Skin epidermis (tissue), 12 donors: ENCODE measurements around the gene LIX1L.

Experiments used
- H3K27ac ChIP-seq, 21 experiments: fragments of 200-600 bp; sonication (generic) in 11 of 21; one replicate each; pipeline ENCODE4 v1.5.0; 2020; ENCODE audit warnings: mild to moderate bottlenecking in 3 of 21, inconsistent platforms in 2 of 21, moderate library complexity in 2 of 21
- H3K4me3 ChIP-seq, 7 experiments: fragments of 200-600 bp; sonication (generic) in 2 of 7; one replicate each; pipeline ENCODE4 v1.5.0; 2020; ENCODE audit warnings: inconsistent platforms in 2 of 7, mild to moderate bottlenecking in 2 of 7, moderate library complexity in 1 of 7

The LIX1L gene

GRCh38 chr1:145957443-145958319 lies at the start of gene LIX1L:
LIX1L (minus strand) TSS chr1:145958017; CDS start chr1:145957927, 90 bp downstream.
- Histone ChIP-seq H3K4me3 (peak within 1 kb of the TSS; percentile 59 to 83 (median 74)), H3K27ac (peak within 1 kb of the TSS; percentile 75 to 98 (median 89))

DNA sequence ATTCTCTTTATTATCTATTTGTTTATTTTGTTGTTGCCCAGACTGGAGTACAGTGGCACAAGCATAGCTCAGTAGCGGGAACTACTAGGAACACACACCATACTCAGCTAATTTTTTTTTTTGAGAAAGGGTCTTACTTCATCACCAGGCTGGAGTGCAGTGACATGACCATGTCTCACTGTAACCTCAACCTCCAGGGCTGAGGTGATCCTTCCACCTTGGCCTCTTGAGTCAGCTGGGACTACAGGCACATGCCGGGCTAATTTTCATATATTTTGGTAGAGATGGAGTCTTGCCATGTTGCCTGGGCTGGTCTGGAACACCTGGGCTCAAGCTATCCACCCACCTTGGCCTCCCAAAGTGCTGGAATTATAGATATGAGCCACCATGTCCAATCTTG lies 43.9 kb upstream of the LIX1L start:
- H3K4me3 ChIP-seq = no peak overlapping the region
- H3K27ac ChIP-seq = peak overlapping the region in 9 of 21 experiments; percentile 16 to 70 (median 48)

GRCh38 chr1:145999321-146000024 lies 41.7 kb upstream of the LIX1L start:
- peak overlapping the region in 20 of 21 experiments; percentile 34 to 100 (median 91) for H3K27ac ChIP-seq
- H3K4me3 ChIP-seq = no peak overlapping the region

DNA sequence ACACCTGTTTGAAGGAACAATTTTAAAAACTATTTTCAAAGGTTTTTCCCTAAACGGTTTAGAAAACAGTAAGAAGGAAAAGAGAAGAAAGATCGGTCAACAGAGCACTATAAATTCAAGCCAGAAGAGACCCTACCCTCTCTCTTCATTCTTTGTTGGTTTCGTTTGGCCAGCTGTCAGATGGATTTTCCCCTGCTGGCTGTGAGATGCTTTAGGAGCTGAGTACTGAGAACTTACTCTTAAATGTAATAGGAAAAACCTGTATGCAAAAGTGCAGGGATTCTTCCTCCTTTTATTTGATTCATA lies 39.9 kb upstream of the LIX1L start:
- H3K4me3 ChIP-seq = peak overlapping the region in 6 of 7 experiments; percentile 61 to 80 (median 64)
- H3K27ac ChIP-seq = peak overlapping the region; percentile 48 to 100 (median 95)

- peak overlapping the region; percentile 48 to 100 (median 95) for H3K27ac ChIP-seq
- H3K4me3 ChIP-seq = peak overlapping the region; percentile 61 to 80 (median 65)
Observed at GRCh38 chr1:145997016-145997717, 39.4 kb upstream of the LIX1L start.

GRCh38 chr1:145996433-145997015 lies 38.7 kb upstream of the LIX1L start, which contains the start of gene TXNIP:
TXNIP (minus strand) TSS chr1:145996579; CDS start chr1:145996266, 313 bp downstream.
- Histone ChIP-seq H3K4me3 (peak within 1 kb of the TSS; percentile 61 to 80 (median 65)), H3K27ac (peak within 1 kb of the TSS; percentile 48 to 100 (median 95))

DNA sequence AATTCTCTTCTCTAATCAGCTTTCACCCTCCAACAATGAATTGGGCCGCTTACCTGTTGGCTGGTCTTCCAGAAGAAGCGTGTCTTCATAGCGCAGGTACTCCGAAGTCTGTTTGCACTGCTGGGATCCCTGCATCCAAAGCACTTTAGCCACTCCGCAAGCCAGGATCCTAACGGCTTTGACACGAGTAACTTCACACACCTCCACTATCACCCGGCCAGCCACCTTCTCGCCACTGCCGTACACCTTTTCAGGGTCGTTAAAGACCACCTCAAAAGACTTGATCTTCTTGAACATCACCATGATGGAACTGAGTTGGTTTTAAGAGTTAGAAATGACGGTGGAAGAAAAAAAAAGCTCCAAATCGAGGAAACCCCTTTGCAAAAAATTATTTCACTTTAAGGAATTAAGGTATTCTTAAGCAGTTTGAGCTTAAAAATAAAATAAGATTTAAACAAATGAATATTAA lies 38.2 kb upstream of the LIX1L start:
- Histone ChIP-seq H3K27ac (peak overlapping the region; percentile 47 to 100 (median 95)), H3K4me3 (peak overlapping the region; percentile 61 to 80 (median 65))

GRCh38 chr1:145995148-145995881 lies 37.5 kb upstream of the LIX1L start:
- H3K4me3 ChIP-seq = peak overlapping the region; percentile 61 to 80 (median 65)
- peak overlapping the region; percentile 47 to 100 (median 95) for H3K27ac ChIP-seq

- H3K27ac ChIP-seq = peak overlapping the region; percentile 6 to 100 (median 95)
- H3K4me3 ChIP-seq = peak overlapping the region; percentile 61 to 80 (median 65)
Observed at GRCh38 chr1:145994391-145995120, 36.7 kb upstream of the LIX1L start.

GRCh38 chr1:145993618-145994390 lies 36.0 kb upstream of the LIX1L start:
- H3K4me3 ChIP-seq = peak overlapping the region; percentile 61 to 80 (median 65)
- peak overlapping the region in 18 of 21 experiments; percentile 19 to 100 (median 94) for H3K27ac ChIP-seq

DNA sequence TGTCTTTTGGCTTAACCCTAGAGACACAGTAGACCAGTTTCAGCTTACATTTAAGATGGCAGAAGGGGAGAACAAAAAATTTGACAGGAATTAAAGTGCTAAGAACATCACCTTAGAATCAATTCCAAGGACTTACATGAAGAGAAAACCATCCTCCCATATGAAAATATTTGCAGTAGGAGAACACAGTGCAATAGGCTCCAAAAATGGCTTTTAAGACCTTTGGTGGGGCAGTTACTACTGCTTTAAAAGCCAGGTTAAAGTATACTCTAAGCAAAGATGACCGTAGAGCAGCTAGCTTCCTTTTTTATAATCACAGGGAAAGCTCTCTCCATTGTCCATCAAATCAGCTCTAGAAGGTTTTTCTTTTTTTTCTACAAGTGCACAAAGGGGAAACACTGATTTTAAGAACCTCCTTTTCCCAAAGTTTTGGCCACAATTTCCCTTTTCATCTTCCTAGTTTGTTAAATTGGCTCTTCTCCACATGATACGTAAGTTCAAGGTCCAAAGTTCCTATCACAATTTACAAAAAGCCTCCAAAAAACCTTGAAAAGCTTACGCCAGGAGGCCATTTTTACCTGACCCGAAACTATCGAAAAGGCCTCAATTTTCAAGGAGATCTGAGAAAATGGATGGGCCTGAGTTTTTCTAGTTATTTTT lies 35.3 kb upstream of the LIX1L start:
- peak overlapping the region; percentile 61 to 80 (median 65) for H3K4me3 ChIP-seq
- peak overlapping the region in 16 of 21 experiments; percentile 19 to 97 (median 85) for H3K27ac ChIP-seq

- Histone ChIP-seq H3K4me3 (peak overlapping the region; percentile 61 to 80 (median 65)), H3K27ac (peak overlapping the region in 16 of 21 experiments; percentile 2 to 97 (median 72))
Observed at GRCh38 chr1:145992502-145992936, 34.7 kb upstream of the LIX1L start.

DNA sequence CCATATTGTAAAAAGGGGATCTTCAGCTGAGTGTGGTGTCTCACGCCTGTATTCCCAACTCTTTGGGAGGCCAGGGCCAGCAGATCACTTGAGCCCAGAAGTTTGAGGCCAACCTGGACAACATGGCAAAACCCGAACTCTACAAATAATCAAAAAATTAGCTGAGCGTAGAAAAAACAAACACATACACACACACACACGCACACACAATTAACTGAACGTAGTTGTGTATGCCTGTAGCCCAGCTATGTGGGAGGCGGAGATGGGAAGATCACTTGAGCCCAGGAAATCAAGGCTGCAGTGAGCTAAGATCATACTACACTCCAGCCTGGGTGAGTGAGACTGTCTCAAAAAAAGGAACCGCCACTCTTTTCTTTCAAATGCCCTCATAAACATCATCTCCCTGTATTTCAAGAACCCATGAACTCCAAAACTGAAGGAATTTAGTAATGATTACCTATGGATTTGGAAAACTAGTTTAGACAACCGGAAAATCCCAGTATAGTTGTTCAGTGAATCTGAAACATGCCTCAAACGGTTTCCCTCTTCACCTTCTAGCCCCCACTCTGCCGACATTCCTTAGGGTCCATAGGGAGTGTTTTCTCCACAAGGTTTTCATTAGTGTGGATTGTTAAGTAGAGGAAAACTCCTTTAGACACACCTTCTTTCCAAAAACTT lies 34.1 kb upstream of the LIX1L start:
- Histone ChIP-seq H3K27ac (peak overlapping the region in 17 of 21 experiments; percentile 1 to 97 (median 37)), H3K4me3 (peak overlapping the region; percentile 61 to 80 (median 65))

DNA sequence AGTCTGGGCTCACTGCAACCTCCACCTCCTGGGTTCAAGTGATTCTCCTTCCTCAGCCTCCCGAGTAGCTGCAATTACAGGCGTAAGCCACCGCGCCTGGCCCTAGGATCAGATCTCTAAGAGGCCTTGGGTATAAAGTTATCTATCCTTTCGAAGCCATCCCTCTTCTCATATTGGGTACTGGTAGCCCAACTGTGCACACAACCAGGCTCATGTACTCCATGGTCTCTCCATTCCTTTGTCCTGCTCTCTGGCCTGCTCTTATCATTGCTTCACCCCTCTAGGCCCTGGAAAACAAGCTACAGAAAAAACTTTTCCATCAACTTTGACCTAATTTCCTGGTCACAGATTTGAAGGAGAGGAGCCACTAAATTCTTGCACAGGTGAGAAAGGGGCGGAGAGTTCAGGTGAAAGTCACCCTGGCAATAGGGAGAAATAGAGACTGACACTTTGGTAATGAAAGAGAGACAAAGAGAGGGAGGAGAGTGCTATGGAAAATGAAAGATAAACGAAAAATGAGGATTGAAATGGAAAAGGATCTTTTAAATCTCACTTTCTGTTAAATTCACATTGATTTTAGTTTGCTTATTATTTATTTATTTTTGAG lies 32.5 kb upstream of the LIX1L start:
- peak overlapping the region in 10 of 21 experiments; percentile 8 to 97 (median 31) for H3K27ac ChIP-seq

GRCh38 chr1:145988773-145989172 lies 31.0 kb upstream of the LIX1L start:
- H3K27ac ChIP-seq = peak overlapping the region in 6 of 21 experiments; percentile 18 to 55 (median 26)
- H3K4me3 ChIP-seq = no peak overlapping the region

More for the DNA sequence above, 32.5 kb upstream of the LIX1L start:
- no peak overlapping the region for H3K4me3 ChIP-seq
